HCT116 (cell line): ENCODE measurements around the gene SLC9A9. TPM values are rescaled to one million over a fixed set of nuclear protein-coding genes. Genes with fewer than 3 reads are reported as not detected.

Experiments
- ATAC-seq: fragments of 200-7000 bp; cut with Tn5 transposase; 2 replicates; pipeline ENCODE4 v1.9.1; 2020; ENCODE audit warnings: mild to moderate bottlenecking, moderate library complexity
- BruUV-seq: library from RNA; stranded (reverse); fragments of 400-500 nt; replicated peaks from 2 replicates; lab custom pipeline; 2021; lab: Mats Ljungman, UMichigan
- CTCF ChIA-PET: fragments of 300-600 bp; sonication (Branson Sonifier 250); formaldehyde crosslinking; loops from one replicate; lab custom pipeline; 2021; ENCODE audit warnings: antibody characterized with exemption; lab: Charles Lee
- POLR2A ChIA-PET: fragments of 300-600, 350-600 bp; sonication (Branson Sonifier 250); formaldehyde crosslinking; loops from one replicate; lab custom pipeline; 2021; ENCODE audit warnings: antibody characterized with exemption; lab: Charles Lee
- RAD21 ChIA-PET, 2 experiments: fragments of 300-600 bp; sonication (Branson Sonifier 250); formaldehyde crosslinking; loops; one replicate each; lab custom pipeline; 2023; ENCODE audit warnings: low total read pairs in 2 of 2; ENCODE audit not compliant: uncharacterized antibody in 2 of 2, unreplicated experiment in 2 of 2, low non-redundant PET in 1 of 2; lab: Charles Lee
- DNase-seq: peaks from one replicate; pipeline ENCODE4 v3.0.0-alpha.2; 2010; ENCODE audit warnings: low read depth, low spot score
- H2AFZ ChIP-seq: fragments of 200-600 bp; shearing (Covaris generic), sonication (generic); 2 replicates; pipeline ENCODE4 v1.6.1; 2017; ENCODE audit warnings: low read depth, mixed run types, mixed read lengths, antibody characterized with exemption, low read length; ENCODE audit not compliant: poor library complexity, severe bottlenecking
- H3K27ac ChIP-seq: 2 replicates; pipeline ENCODE4 v1.5.1; 2012; ENCODE audit warnings: low read depth, low read length
- H3K27me3 ChIP-seq: fragments of 200-600 bp; sonication (generic); 2 replicates; pipeline ENCODE4 v1.6.1; 2016; ENCODE audit warnings: mixed run types, low read length, mixed read lengths; ENCODE audit not compliant: insufficient read depth
- H3K36me3 ChIP-seq, 2 experiments: fragments of 200-500 bp in 1 of 2; fragments of 200-600 bp in 1 of 2; sonication (Bioruptor generic) in 1 of 2; sonication (generic) in 1 of 2; 2 replicates each; pipeline versions ENCODE4 v1.5.1 to v1.6.1; 2014 to 2016; ENCODE audit warnings: low read length in 2 of 2, inconsistent platforms in 1 of 2, mixed read lengths in 1 of 2, mixed run types in 1 of 2; ENCODE audit not compliant: insufficient read depth in 2 of 2, control insufficient read depth in 1 of 2
- H3K4me1 ChIP-seq, 2 experiments: fragments of 200-600 bp in 1 of 2; sonication (generic) in 1 of 2; 2 replicates each; pipeline versions ENCODE4 v1.5.1 to v1.6.1; 2012 to 2017; ENCODE audit warnings: low read length in 2 of 2, inconsistent platforms in 1 of 2, mild to moderate bottlenecking in 1 of 2, mixed read lengths in 1 of 2, mixed run types in 1 of 2, moderate library complexity in 1 of 2; ENCODE audit not compliant: insufficient read depth in 2 of 2, control insufficient read depth in 1 of 2
- H3K4me2 ChIP-seq: fragments of 200-600 bp; sonication (generic); 2 replicates; pipeline ENCODE4 v1.6.1; 2017; ENCODE audit warnings: mixed run types, low read length, mixed read lengths
- H3K4me3 ChIP-seq, 2 experiments: fragments of 200-600 bp in 1 of 2; sonication (generic) in 1 of 2; replicated peaks in 1 of 2; 2 replicates each; pipeline ENCODE4 v1.5.1; 2011 to 2016; ENCODE audit warnings: low read length in 2 of 2, control low read depth in 1 of 2, low read depth in 1 of 2, mild to moderate bottlenecking in 1 of 2, mixed read lengths in 1 of 2, mixed run types in 1 of 2
- H3K79me2 ChIP-seq: fragments of 200-600 bp; sonication (generic); 2 replicates; pipeline ENCODE4 v1.6.1; 2017; ENCODE audit warnings: mild to moderate bottlenecking, mixed run types, low read length, moderate library complexity, mixed read lengths; ENCODE audit not compliant: insufficient read depth
- H3K9ac ChIP-seq: fragments of 200-600 bp; sonication (generic); 2 replicates; pipeline ENCODE4 v1.6.1; 2016; ENCODE audit warnings: low read length, mixed read lengths
- H3K9me2 ChIP-seq: fragments of 200-600 bp; sonication (generic), shearing (Covaris generic); 2 replicates; pipeline ENCODE4 v1.6.1; 2017; ENCODE audit warnings: mixed run types, mild to moderate bottlenecking, moderate library complexity; ENCODE audit not compliant: insufficient read depth
- H3K9me3 ChIP-seq, 2 experiments: fragments of 200-500 bp in 1 of 2; fragments of 200-600 bp in 1 of 2; sonication (Bioruptor generic) in 1 of 2; sonication (generic) in 1 of 2; 2 replicates each; pipeline ENCODE4 v1.6.1; 2014 to 2017; ENCODE audit warnings: low read length in 2 of 2, mixed read lengths in 2 of 2, inconsistent platforms in 1 of 2, low read depth in 1 of 2, mild to moderate bottlenecking in 1 of 2, mixed run types in 1 of 2, moderate library complexity in 1 of 2; ENCODE audit not compliant: control insufficient read depth in 1 of 2, insufficient read depth in 1 of 2
- H4K20me1 ChIP-seq: fragments of 200-600 bp; sonication (generic), shearing (Covaris generic); 2 replicates; pipeline ENCODE4 v1.6.1; 2017; ENCODE audit warnings: mixed run types, mild to moderate bottlenecking, moderate library complexity; ENCODE audit not compliant: insufficient read depth
- ATF3 ChIP-seq: IDR thresholded peaks from 2 replicates; pipeline ENCODE4 v1.6.1; 2012
- CBX3 ChIP-seq: IDR thresholded peaks from 2 replicates; pipeline ENCODE4 v1.6.1; 2012; ENCODE audit warnings: low read depth
- CEBPB ChIP-seq: IDR thresholded peaks from 2 replicates; pipeline ENCODE4 v1.6.1; 2012; ENCODE audit warnings: low read depth
- CTCF ChIP-seq, 3 experiments: fragments of 200-600 bp in 1 of 3; sonication (generic) in 1 of 3; IDR thresholded peaks in 2 of 3; conservative IDR thresholded peaks in 1 of 3; 2 replicates each; pipeline ENCODE4 v1.5.1; 2012 to 2017; ENCODE audit warnings: low read depth in 2 of 3, low read length in 2 of 3, antibody characterized with exemption in 1 of 3, borderline replicate concordance in 1 of 3, control low read depth in 1 of 3, mild to moderate bottlenecking in 1 of 3, mixed read lengths in 1 of 3, mixed run types in 1 of 3, moderate library complexity in 1 of 3; ENCODE audit not compliant: insufficient read depth in 1 of 3
- EGR1 ChIP-seq: IDR thresholded peaks from 2 replicates; pipeline ENCODE4 v1.6.1; 2012; ENCODE audit warnings: low read depth
- EZH2 ChIP-seq: fragments of 200-600 bp; sonication (generic); IDR thresholded peaks from 2 replicates; pipeline ENCODE4 v1.6.1; 2017; ENCODE audit warnings: antibody characterized with exemption, mixed run types
- EZH2phosphoT487 ChIP-seq: fragments of 200-600 bp; IDR thresholded peaks from 2 replicates; pipeline ENCODE4 v1.6.1; 2018; ENCODE audit warnings: antibody characterized with exemption, borderline replicate concordance
- FOSL1 ChIP-seq: IDR thresholded peaks from 2 replicates; pipeline ENCODE4 v1.6.1; 2012; ENCODE audit warnings: low read depth
- MAX ChIP-seq: IDR thresholded peaks from 2 replicates; pipeline ENCODE4 v1.6.1; 2012
- POLR2A ChIP-seq: IDR thresholded peaks from 2 replicates; pipeline ENCODE4 v1.7.0; 2011; ENCODE audit warnings: borderline replicate concordance; ENCODE audit not compliant: insufficient read depth, insufficient read length; ENCODE audit errors: extremely low read depth
- POLR2AphosphoS5 ChIP-seq: IDR thresholded peaks from 2 replicates; pipeline ENCODE4 v1.6.1; 2011; ENCODE audit warnings: mild to moderate bottlenecking, low read depth, low read length, moderate library complexity
- REST ChIP-seq: IDR thresholded peaks from 2 replicates; pipeline ENCODE4 v1.6.1; 2012; ENCODE audit warnings: low read depth
- SP1 ChIP-seq: IDR thresholded peaks from 2 replicates; pipeline ENCODE4 v1.6.1; 2012; ENCODE audit warnings: low read depth
- TCF7L2 ChIP-seq: IDR thresholded peaks from 2 replicates; pipeline ENCODE4 v1.7.0; 2011; ENCODE audit warnings: borderline replicate concordance, inconsistent platforms; ENCODE audit not compliant: insufficient read depth, insufficient read length; ENCODE audit errors: extremely low read depth
- YY1 ChIP-seq: IDR thresholded peaks from 2 replicates; pipeline ENCODE4 v1.6.1; 2011; ENCODE audit warnings: low read length, low read depth, moderate library complexity, mild to moderate bottlenecking; ENCODE audit not compliant: insufficient replicate concordance; ENCODE audit errors: extremely low read depth
- ZNF274 ChIP-seq: fragments of 200-500 bp; sonication (Bioruptor generic); IDR thresholded peaks from 2 replicates; pipeline ENCODE4 v1.6.1; 2014; ENCODE audit warnings: mild to moderate bottlenecking, low read depth, low read length, inconsistent platforms
- intact Hi-C: fragments of 100-400 bp; cut with micrococcal nuclease; formaldehyde crosslinking; loops from 2 replicates; pipeline ENCODE4 v1.10.0; 2022
- total RNA-seq: library from RNA; stranded (reverse); gene quantifications from one replicate; pipeline ENCODE4 v1.2.1, GENCODE V29; 2021; ENCODE audit not compliant: unreplicated experiment

Gene SLC9A9
- total RNA-seq, 1 experiment from 2014 or later = 0.20 TPM

- no peak for ATAC-seq
- ChIA-PET RAD21 (no interaction called here), CTCF (no interaction called here), POLR2A (no interaction called here)
- H3K27me3 ChIP-seq = no peaks in the 10 kb centered on the region
- BruUV-seq = no TSS peak
- no peak overlapping the region for H3K27ac ChIP-seq
- H3K9me3 ChIP-seq = no peaks in the 10 kb centered on the region
- no peak overlapping the region for H3K4me2 ChIP-seq
- intact Hi-C loops = no loop called here
- no peak overlapping the region for H3K9ac ChIP-seq
- no peaks in the 10 kb centered on the region for H3K4me1 ChIP-seq
- no peak overlapping the region for H3K4me3 ChIP-seq
- DNase-seq = no peak
- H2AFZ ChIP-seq = no peak overlapping the region
- TF ChIP-seq TCF7L2 = peak; percentile 9
- TF ChIP-seq REST = no peak
- no peaks in the 10 kb centered on the region for H3K36me3 ChIP-seq
- H4K20me1 ChIP-seq = no peaks in the 10 kb centered on the region
- no peaks in the 10 kb centered on the region for H3K79me2 ChIP-seq
- H3K9me2 ChIP-seq = no peaks in the 10 kb centered on the region
Measured at GRCh38 chr3:143757691-143758090, 90.6 kb downstream of the SLC9A9 start.

- Histone ChIP-seq H4K20me1 (no peaks in the 10 kb centered on the region), H3K27ac (no peak overlapping the region), H3K36me3 (no peaks in the 10 kb centered on the region), H3K9me3 (no peaks in the 10 kb centered on the region), H3K4me1 (no peaks in the 10 kb centered on the region), H3K27me3 (no peaks in the 10 kb centered on the region), H3K9me2 (no peaks in the 10 kb centered on the region), H3K4me3 (no peak overlapping the region), H3K9ac (no peak overlapping the region), H2AFZ (no peak overlapping the region), H3K79me2 (no peaks in the 10 kb centered on the region), H3K4me2 (no peak overlapping the region)
- ChIA-PET RAD21 (no interaction called here), CTCF (no interaction called here), POLR2A (no interaction called here)
- ATAC-seq (no peak), DNase-seq (no peak)
- intact Hi-C loops = no loop called here
- BruUV-seq = no TSS peak
- TF ChIP-seq MAX (no peak), POLR2A (no peak), FOSL1 (no peak), ZNF274 (no peak), SP1 (no peak), CTCF (IDR thresholded peaks at IDR 0.05 in 2 of 3, conservative IDR thresholded peaks at IDR 0.05 in 1 of 3; ENCODE audit: borderline replicate concordance in 1 of 3, insufficient read depth in 1 of 3, low read depth in 2 of 3, low read length in 2 of 3) (no peak), CBX3 (no peak), ATF3 (no peak), CEBPB (no peak), EGR1 (no peak), EZH2phosphoT487 (no peak), EZH2 (no peak), YY1 (no peak), POLR2AphosphoS5 (no peak), TCF7L2 (no peak)
Measured at GRCh38 chr3:143755978-143756377, 92.3 kb downstream of the SLC9A9 start.
